Measurements from ENCODE around the gene PEX7.
A peak's percentile ranks its signal among the peaks of the same experiment; 100 is the strongest.
"Not testable (repeated sequence)": the region's sequence is repeated elsewhere in the genome, so short reads cannot be mapped to it uniquely, and the experiment has no call there.

PEX7 gene

GRCh38 chr6:136895901-136896300, 73.5 kb downstream of the PEX7 start:
- no peak for DNase-seq (ENCODE audit: low spot score)

DNA sequence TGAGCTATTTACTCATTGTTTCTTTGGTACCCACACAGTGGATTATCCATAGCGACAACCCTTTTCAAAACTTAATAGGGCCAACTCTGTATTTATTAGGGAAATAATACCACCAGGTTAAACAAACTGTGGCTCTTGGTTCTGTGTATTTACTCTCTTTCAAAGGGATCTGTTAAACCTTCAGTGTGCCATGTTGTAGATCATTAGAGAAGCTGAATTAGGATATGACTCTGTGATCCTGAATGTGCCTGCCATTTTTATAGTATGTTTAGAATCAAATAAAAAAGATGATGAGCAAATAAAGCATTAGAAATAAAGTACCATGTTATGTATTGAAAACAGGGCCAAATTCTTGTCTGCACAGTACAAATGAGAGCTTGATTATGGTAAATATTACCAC, 74.7 kb downstream of the PEX7 start:
- no peak for DNase-seq (ENCODE audit: low spot score)

DNA sequence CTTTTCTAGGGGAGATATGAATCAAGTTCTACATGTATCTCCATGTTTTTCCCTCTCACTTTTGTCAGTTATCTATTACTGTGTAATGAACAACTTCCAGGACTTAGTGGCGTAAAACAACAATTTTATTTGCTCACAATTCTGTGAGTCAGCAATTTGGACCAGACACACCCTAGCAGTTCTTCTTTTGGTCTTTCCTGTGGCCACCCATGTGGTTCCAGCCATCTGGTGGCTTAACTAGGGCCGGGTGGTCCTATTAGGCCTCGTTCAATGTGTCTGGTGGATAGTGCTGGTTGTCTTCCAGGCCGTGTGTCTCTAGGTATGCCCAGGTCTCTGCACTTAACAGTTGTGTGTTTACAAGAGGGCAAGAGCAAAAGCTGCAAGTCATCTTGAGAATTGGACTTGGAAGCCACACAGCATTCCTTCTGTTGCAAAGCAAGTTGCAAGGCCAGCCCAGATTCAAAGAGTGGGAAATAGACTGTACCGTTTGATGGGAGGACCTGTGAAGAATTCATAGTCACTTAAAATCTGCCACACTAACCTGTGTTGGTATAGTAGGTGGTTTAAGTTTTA, 78.9 kb downstream of the PEX7 start:
- no peak for DNase-seq (ENCODE audit: low spot score)

DNA sequence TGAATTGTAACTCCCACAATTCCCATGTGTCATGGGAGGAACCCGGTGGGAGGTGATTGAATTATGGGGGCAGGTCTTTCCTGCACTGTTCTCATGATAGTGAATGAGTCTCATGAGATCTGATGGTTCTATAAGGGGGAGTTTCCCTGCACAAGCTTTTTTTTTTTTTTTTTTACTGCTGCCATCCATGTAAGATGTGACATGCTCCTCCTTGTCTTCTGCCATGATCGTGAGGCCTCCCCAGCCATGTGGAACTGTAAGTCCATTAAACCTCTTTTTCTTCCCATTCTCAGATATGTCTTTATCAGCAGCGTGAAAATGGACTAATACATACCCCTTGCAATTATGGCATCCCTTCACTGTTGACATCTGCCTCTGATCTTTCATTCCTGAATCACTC, 82.1 kb downstream of the PEX7 start:
- not testable (repeated sequence) for DNase-seq (ENCODE audit: low spot score)

- DNase-seq (ENCODE audit: low spot score) = no peak
Observed at GRCh38 chr6:136914947-136915346, 92.6 kb downstream of the PEX7 start.

DNA sequence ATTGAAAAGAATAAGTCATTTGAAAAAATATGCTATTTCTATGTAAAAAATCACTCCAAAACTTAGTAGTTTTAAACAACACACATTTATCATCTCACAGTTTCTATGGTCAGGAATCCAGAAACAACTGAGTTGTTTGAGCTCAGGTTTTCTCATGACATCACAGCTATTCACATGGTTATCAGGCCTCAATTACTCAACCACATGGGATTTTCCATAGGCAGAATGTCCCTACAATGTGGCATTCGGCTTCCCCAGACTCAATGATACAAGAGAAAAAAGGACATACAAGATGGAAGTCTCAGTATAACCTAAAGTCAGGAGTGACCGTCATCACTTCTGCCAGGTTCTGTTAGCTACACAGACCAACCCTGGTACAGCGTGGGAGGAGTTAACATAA, 96.3 kb downstream of the PEX7 start:
- DNase-seq (ENCODE audit: low spot score) = no peak

GRCh38 chr6:136920216-136920615, 97.8 kb downstream of the PEX7 start:
- no peak for DNase-seq (ENCODE audit: low spot score)

DNA sequence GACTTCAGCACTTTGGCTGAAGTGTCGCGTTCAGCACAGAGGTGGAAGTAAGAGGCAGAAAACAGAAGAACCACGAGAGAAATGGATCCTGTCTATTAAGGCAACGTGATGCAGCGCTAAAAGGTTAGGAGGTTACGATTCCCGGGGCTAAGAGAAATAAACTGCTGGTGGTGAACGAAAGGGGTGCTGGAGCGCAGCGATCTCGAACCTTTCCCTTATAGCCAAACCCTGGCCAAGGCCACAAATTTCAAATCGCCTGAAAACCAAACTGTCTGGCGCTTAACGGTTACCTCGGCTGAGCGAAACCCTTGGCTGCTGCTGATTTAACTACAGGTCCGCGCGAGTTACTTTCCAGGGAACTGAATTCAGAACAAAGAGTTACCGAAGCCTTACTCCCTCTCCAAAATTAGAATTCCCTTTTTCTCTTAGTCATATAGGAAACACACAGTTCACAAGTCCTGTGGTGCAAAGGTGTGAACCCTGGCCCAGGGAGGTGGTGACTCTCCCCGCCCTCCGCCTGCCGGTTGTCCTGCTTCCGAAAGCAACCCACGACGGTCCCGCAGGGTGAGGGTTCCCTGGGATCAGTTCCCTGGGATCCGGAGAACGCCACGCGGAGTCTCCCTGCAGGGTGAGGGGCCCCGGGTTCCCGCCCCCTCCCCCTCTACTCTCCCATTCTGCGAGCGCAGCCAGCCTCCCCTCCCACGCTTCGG, 98.4 kb downstream of the PEX7 start:
- peak; percentile 7 for DNase-seq (ENCODE audit: low spot score)

- peak; percentile 7 for DNase-seq (ENCODE audit: low spot score)
Observed at GRCh38 chr6:136921381-136921935, 99.1 kb downstream of the PEX7 start.

GRCh38 chr6:136921936-136922684, 99.7 kb downstream of the PEX7 start, which contains the start of gene SLC35D3:
TSS of gene SLC35D3 (plus strand) at chr6:136922301. CDS start at chr6:136922429, 128 bp downstream.
- DNase-seq (ENCODE audit: low spot score) = peak; percentile 12

GRCh38 chr6:136922685-136923006, 100.3 kb downstream of the PEX7 start:
- DNase-seq (ENCODE audit: low spot score) = no peak

DNA sequence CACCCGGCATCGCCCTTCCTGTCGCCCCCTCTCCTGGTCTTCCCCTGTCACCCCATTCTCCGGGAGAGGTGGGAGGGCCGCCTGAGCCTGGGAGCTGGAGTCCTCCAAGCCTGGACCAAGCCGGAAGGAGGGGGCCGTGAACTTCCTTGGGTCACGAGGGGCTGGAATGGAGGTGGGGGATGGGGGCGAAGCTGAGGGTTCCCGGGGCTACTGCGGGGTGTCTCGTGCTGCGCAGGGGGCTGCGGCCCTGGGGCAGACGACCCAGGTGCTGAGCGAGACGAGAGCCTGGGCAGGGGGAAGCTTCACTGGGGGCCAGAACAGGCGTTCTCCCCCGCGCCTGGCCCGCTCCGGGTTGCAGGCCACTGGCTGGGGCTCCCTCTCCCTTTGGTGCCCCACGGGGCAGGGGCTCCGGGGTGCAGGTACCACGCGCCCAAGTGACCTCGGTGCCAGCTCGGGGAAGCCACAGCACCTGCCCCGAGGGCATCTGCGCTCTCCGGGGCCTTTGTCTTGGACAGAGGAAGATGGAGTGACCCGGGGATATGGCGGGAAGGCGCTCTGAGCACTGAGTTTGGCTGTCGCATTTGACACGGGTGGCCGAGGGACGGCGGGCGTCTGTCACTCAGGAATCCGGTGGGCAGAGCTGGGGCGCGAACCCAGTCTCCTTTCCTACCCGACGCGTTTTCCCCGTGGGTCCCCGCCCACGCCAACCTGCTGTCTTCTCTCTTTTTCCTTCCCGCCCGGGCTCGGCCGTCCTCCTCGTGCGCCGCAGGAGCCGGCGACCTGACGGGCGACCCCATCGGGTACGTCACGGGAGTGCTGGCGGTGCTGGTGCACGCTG, 100.9 kb downstream of the PEX7 start:
- no peak for DNase-seq (ENCODE audit: low spot score)

GRCh38 chr6:136923954-136924673, 101.7 kb downstream of the PEX7 start:
- no peak for DNase-seq (ENCODE audit: low spot score)

GRCh38 chr6:136926383-136926782, 104.0 kb downstream of the PEX7 start:
- no peak for DNase-seq (ENCODE audit: low spot score)

GRCh38 chr6:136927292-136927691, 104.9 kb downstream of the PEX7 start:
- peak; percentile 8 for DNase-seq (ENCODE audit: low spot score)

GRCh38 chr6:136930528-136930927, 108.1 kb downstream of the PEX7 start:
- no peak for DNase-seq (ENCODE audit: low spot score)

- DNase-seq (ENCODE audit: low spot score) = no peak
Observed at GRCh38 chr6:136932599-136932998, 110.2 kb downstream of the PEX7 start.

GRCh38 chr6:136945072-136945471, 122.7 kb downstream of the PEX7 start:
- no peak for DNase-seq (ENCODE audit: low spot score)

DNA sequence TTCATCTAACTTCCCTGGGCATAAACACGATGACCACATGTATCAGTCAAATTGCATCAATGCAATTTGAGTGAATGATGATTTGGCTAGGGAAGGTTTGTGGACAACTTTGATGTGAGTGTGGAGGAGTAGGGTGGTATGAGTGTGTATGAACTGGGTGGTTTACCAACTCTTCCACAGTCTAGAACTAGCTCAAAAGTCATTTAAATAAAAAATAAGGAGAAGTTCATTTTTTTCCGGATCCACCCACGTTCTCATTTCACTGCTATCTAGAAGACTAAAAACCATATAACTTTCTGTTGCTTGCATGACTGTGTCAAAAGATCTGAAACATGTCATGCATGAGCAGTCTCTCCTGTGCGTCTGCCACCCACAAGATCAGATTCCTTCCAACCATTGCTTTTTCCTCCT, 123.3 kb downstream of the PEX7 start:
- DNase-seq (ENCODE audit: low spot score) = no peak

DNA sequence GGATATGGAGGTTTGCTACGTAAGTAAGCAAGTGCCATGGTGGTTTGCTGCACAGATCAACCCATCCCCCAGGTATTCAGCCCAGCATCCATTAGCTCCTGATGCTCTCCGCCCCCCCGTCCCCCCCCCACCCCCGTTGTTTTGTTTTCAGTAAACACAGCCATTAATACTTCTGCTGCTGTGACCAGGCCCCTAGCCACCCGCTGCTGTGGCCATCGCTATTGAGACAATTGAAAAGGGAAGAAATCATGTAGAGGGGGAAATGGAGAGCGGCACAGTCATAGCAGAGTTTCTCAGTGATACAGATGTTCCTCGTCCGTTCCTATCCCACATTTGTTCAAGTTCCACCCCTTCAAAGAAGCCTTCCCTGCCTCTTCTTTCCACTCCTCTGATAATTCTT, 124.6 kb downstream of the PEX7 start:
- DNase-seq (ENCODE audit: low spot score) = no peak

GRCh38 chr6:136949957-136950356, 127.6 kb downstream of the PEX7 start:
- DNase-seq (ENCODE audit: low spot score) = not testable (repeated sequence)

Data from kidney capillary endothelial cell (primary cell).